Neural cell (in vitro differentiated cells): ENCODE results near the gene RANBP3. TPM values are rescaled to one million over a fixed set of nuclear protein-coding genes. Genes with fewer than 3 reads are reported as not detected.

Experiments used
- H2AFZ ChIP-seq: fragments of 200-600, 300-800 bp; sonication (generic), shearing (Covaris generic); 2 replicates; pipeline ENCODE4 v1.6.0; 2014; ENCODE audit warnings: low read depth, mild to moderate bottlenecking, antibody characterized with exemption, low read length, moderate library complexity
- H3F3A ChIP-seq: fragments of 200-600 bp; shearing (Covaris generic); 2 replicates; pipeline ENCODE4 v1.6.1; 2016; ENCODE audit warnings: mild to moderate bottlenecking, moderate library complexity, mixed read lengths, antibody characterized with exemption, low read length; ENCODE audit not compliant: insufficient read depth, poor library complexity, severe bottlenecking
- H3K27ac ChIP-seq: fragments of 200-600, 300-800 bp; sonication (generic), shearing (Covaris generic); 2 replicates; pipeline ENCODE4 v1.5.1; 2014; ENCODE audit warnings: mild to moderate bottlenecking, low read length, moderate library complexity
- H3K27me3 ChIP-seq: fragments of 300-800, 200-600 bp; sonication (generic), shearing (Covaris generic); 2 replicates; pipeline ENCODE4 v1.6.0; 2014; ENCODE audit warnings: mild to moderate bottlenecking, low read depth, low read length, moderate library complexity; ENCODE audit not compliant: insufficient read depth
- H3K36me3 ChIP-seq: fragments of 300-800, 200-600 bp; sonication (generic), shearing (Covaris generic); 2 replicates; pipeline ENCODE4 v1.5.1; 2014; ENCODE audit warnings: mild to moderate bottlenecking, antibody characterized with exemption, low read length, moderate library complexity; ENCODE audit not compliant: insufficient read depth
- H3K4me2 ChIP-seq: fragments of 300-800, 200-600 bp; sonication (generic), shearing (Covaris generic); 2 replicates; pipeline ENCODE4 v1.6.0; 2014; ENCODE audit warnings: mild to moderate bottlenecking, low read length
- H3K4me3 ChIP-seq: fragments of 300-800, 200-600 bp; sonication (generic), shearing (Covaris generic); 2 replicates; pipeline ENCODE4 v1.5.1; 2014; ENCODE audit warnings: mild to moderate bottlenecking, low read length, moderate library complexity
- H3K79me2 ChIP-seq: fragments of 200-600 bp; shearing (Covaris generic); replicated peaks from 2 replicates; pipeline ENCODE4 v1.6.0; 2014; ENCODE audit warnings: mild to moderate bottlenecking, low read length, moderate library complexity; ENCODE audit not compliant: insufficient read depth
- H3K9ac ChIP-seq: fragments of 300-800, 200-600 bp; sonication (generic), shearing (Covaris generic); 2 replicates; pipeline ENCODE4 v1.6.1; 2016; ENCODE audit warnings: mild to moderate bottlenecking, low read length, mixed read lengths
- H3K9me2 ChIP-seq: fragments of 200-600 bp; shearing (Covaris generic); 2 replicates; pipeline ENCODE4 v1.6.1; 2016; ENCODE audit warnings: mild to moderate bottlenecking, low read length, mixed read lengths; ENCODE audit not compliant: insufficient read depth
- H3K9me3 ChIP-seq: fragments of 200-600, 300-800 bp; sonication (generic), shearing (Covaris generic); 2 replicates; pipeline ENCODE4 v1.6.1; 2016; ENCODE audit warnings: mild to moderate bottlenecking, mixed run types, low read length, moderate library complexity, mixed read lengths
- H4K20me1 ChIP-seq: fragments of 200-600 bp; shearing (Covaris generic); 2 replicates; pipeline ENCODE4 v1.6.1; 2016; ENCODE audit warnings: mild to moderate bottlenecking, mixed run types; ENCODE audit not compliant: insufficient read depth
- CTCF ChIP-seq: fragments of 450-650 bp; IDR thresholded peaks from 2 replicates; pipeline ENCODE4 v1.5.1; 2014; ENCODE audit warnings: antibody characterized with exemption, mild to moderate bottlenecking, moderate library complexity; ENCODE audit not compliant: poor library complexity, severe bottlenecking
- EP300 ChIP-seq: fragments of 450-650 bp; conservative IDR thresholded peaks from 2 replicates; pipeline ENCODE4 v1.6.1; 2014; ENCODE audit warnings: antibody characterized with exemption, mild to moderate bottlenecking, moderate library complexity; ENCODE audit not compliant: poor library complexity, severe bottlenecking
- EZH2 ChIP-seq: fragments of 200-600, 300-800 bp; shearing (Covaris generic), sonication (generic); IDR thresholded peaks from 2 replicates; pipeline ENCODE4 v1.6.1; 2014; ENCODE audit warnings: antibody characterized with exemption, low read length, borderline replicate concordance, mild to moderate bottlenecking; ENCODE audit not compliant: insufficient read depth, poor library complexity, severe bottlenecking
- MXI1 ChIP-seq: fragments of 450-650 bp; conservative IDR thresholded peaks from 2 replicates; pipeline ENCODE4 v1.6.1; 2014; ENCODE audit warnings: antibody characterized with exemption, mild to moderate bottlenecking; ENCODE audit not compliant: poor library complexity, severe bottlenecking
- POLR2AphosphoS5 ChIP-seq: IDR thresholded peaks from 2 replicates; pipeline ENCODE4 v1.6.1; 2012
- RAD21 ChIP-seq: fragments of 450-650 bp; conservative IDR thresholded peaks from 2 replicates; pipeline ENCODE4 v1.6.1; 2014; ENCODE audit warnings: antibody characterized with exemption, mild to moderate bottlenecking, moderate library complexity
- SMC3 ChIP-seq: fragments of 450-650 bp; conservative IDR thresholded peaks from 2 replicates; pipeline ENCODE4 v1.6.1; 2014; ENCODE audit warnings: antibody characterized with exemption, mild to moderate bottlenecking, moderate library complexity; ENCODE audit not compliant: poor library complexity
- TAF1 ChIP-seq: IDR thresholded peaks from 2 replicates; pipeline ENCODE4 v1.6.1; 2012; ENCODE audit warnings: low read depth
- polyA plus RNA-seq: library from polyadenylated mRNA; depleted of rRNA; stranded (reverse); fragments of >200 nt; gene quantifications from 2 replicates; pipeline ENCODE4 v1.2.3, GENCODE V29; 2014
- TF ChIP-seq, protein P1 (sequence below): IDR thresholded peaks from 2 replicates; pipeline ENCODE4 v1.6.1; 2012; ENCODE audit warnings: borderline replicate concordance

RANBP3 gene
- polyA plus RNA-seq, 1 donor from 2014 or later, result 67.6 TPM

- Histone ChIP-seq H3K4me3 (no peak overlapping the region), H3K79me2 (no peaks in the 10 kb centered on the region), H3K27ac (no peak overlapping the region), H3K4me2 (no peak overlapping the region), H3K9me3 (no peaks in the 10 kb centered on the region), H3F3A (no peaks in the 10 kb centered on the region), H3K9me2 (no peaks in the 10 kb centered on the region), H3K9ac (no peak overlapping the region), H2AFZ (no peak overlapping the region), H3K36me3 (no peaks in the 10 kb centered on the region), H3K27me3 (no peaks in the 10 kb centered on the region), H4K20me1 (no peaks in the 10 kb centered on the region)
- TF ChIP-seq POLR2AphosphoS5, result no peak
- no peak for TF ChIP-seq MXI1
- TF ChIP-seq EZH2, result no peak
- no peak for TF ChIP-seq SMC3
- TF ChIP-seq, protein P1, sequence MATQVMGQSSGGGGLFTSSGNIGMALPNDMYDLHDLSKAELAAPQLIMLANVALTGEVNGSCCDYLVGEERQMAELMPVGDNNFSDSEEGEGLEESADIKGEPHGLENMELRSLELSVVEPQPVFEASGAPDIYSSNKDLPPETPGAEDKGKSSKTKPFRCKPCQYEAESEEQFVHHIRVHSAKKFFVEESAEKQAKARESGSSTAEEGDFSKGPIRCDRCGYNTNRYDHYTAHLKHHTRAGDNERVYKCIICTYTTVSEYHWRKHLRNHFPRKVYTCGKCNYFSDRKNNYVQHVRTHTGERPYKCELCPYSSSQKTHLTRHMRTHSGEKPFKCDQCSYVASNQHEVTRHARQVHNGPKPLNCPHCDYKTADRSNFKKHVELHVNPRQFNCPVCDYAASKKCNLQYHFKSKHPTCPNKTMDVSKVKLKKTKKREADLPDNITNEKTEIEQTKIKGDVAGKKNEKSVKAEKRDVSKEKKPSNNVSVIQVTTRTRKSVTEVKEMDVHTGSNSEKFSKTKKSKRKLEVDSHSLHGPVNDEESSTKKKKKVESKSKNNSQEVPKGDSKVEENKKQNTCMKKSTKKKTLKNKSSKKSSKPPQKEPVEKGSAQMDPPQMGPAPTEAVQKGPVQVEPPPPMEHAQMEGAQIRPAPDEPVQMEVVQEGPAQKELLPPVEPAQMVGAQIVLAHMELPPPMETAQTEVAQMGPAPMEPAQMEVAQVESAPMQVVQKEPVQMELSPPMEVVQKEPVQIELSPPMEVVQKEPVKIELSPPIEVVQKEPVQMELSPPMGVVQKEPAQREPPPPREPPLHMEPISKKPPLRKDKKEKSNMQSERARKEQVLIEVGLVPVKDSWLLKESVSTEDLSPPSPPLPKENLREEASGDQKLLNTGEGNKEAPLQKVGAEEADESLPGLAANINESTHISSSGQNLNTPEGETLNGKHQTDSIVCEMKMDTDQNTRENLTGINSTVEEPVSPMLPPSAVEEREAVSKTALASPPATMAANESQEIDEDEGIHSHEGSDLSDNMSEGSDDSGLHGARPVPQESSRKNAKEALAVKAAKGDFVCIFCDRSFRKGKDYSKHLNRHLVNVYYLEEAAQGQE, result no peak
- TF ChIP-seq TAF1, result no peak
- TF ChIP-seq CTCF, result no peak
- TF ChIP-seq RAD21, result no peak
- TF ChIP-seq EP300, result no peak
Measured at GRCh38 chr19:5985098-5985783, 7.3 kb upstream of the RANBP3 start.

- Histone ChIP-seq H3K4me2 (no peak overlapping the region), H3K27me3 (no peaks in the 10 kb centered on the region), H2AFZ (no peak overlapping the region), H3K27ac (no peak overlapping the region), H3K9me2 (no peaks in the 10 kb centered on the region), H4K20me1 (no peaks in the 10 kb centered on the region), H3F3A (no peaks in the 10 kb centered on the region), H3K79me2 (no peaks in the 10 kb centered on the region), H3K36me3 (no peaks in the 10 kb centered on the region), H3K9me3 (no peaks in the 10 kb centered on the region), H3K9ac (no peak overlapping the region), H3K4me3 (no peak overlapping the region)
- TF ChIP-seq EP300 (no peak), MXI1 (no peak)
Measured at GRCh38 chr19:5984600-5984999, 6.7 kb upstream of the RANBP3 start.
